ENCODE measurements around the gene FAM107B.

GRCh38 chr10:14773551-14774213 is 1.0 kb downstream of the FAM107B start:
- TF ChIP-seq NR1H2 (CRISPR knock-in tag; IDR thresholded peaks at IDR 0.05; ENCODE audit: borderline replicate concordance, low read depth), result no peak
- TF ChIP-seq MTERF4 (CRISPR knock-in tag; IDR thresholded peaks at IDR 0.05), result no peak
